HG02610 (cell line): ENCODE results near the gene HADHA.

Source experiments
- ATAC-seq: cut with Tn5 transposase; IDR thresholded peaks from one replicate; pipeline ENCODE4 v1.9.1; 2021; ENCODE audit warnings: mild to moderate bottlenecking, moderate library complexity; ENCODE audit not compliant: unreplicated experiment

HADHA gene

GRCh38 chr2:26144953-26145680, 99.3 kb downstream of the HADHA start:
- ATAC-seq = no peak

DNA sequence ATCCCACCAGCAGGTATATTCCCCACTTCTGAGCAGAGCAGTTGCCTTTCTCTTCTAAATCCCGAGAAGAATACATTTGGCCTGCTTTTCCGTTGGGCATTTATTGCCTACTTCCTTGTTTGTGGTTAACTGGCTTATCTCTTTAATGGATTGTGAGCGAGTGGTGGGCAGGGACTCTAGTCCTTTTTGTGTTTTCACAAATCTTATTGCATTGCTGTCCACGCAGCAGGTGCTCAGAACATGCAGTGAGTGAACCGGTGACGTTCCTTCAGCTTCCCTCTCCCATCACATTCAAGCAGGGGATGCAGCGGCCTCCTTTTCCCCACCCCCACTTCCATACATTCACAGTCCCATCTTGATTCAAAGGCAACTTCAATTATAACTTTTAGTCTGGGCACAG, 100.4 kb downstream of the HADHA start:
- ATAC-seq = no peak

DNA sequence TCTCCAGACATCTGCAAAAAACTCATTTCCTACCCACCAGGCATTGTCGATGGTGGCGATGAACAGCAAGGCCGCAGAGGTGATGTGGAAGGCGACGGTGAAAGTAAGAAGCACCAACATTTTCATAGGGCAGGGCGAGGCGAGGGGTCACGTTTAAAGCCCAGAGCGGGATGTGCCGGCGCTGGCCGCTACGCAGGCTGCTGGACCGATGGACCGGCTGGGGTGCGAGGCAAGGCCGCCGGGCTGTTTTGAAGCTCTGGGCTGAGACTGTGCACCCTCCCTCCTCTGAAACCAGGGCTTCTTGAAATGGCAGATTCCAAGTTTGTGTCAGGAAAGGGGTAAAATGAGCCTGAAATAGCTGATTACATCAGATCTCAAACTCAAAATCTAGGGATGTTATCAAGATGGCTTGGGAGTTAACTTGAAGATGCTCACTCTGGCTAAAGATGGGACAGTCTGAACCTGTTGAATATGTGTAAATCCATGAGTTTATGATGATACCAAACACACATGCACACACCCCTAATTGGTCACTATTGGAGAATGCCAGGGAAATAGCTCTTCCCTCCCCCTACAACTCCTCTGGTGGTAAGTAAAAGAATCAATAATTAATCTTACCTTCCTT, 103.2 kb downstream of the HADHA start:
- ATAC-seq = no peak
